ENCODE measurements around the gene CCDC122. TPM values are rescaled to one million over a fixed set of nuclear protein-coding genes. Genes with fewer than 3 reads are reported as not detected.
A peak's percentile ranks its signal among the peaks of the same experiment; 100 is the strongest.

The CCDC122 gene
- total RNA-seq, 3 donors from 2014 or later: 5.9 to 50.9 (median 13.9) TPM

GRCh38 chr13:43883631-43884030, 4.1 kb upstream of the CCDC122 start:
- Histone ChIP-seq H3K9me3 (no peaks in the 10 kb centered on the region), H3K4me3 (no peak overlapping the region), H3K27ac (no peak overlapping the region), H3K36me3 (no peaks in the 10 kb centered on the region), H3K27me3 (no peaks in the 10 kb centered on the region), H3K4me1 (no peaks in the 10 kb centered on the region)
- TF ChIP-seq CTCF (IDR thresholded peaks at IDR 0.05) (no peak), POLR2A (IDR thresholded peaks at IDR 0.05) (no peak), POLR2AphosphoS5 (IDR thresholded peaks at IDR 0.05) (no peak)
- intact Hi-C loops (cut with DNase I; ENCODE audit: low total_unique reads): no loop called here
- DNase-seq (ENCODE audit: low spot score in 2 of 2): no peak

- H3K4me1 ChIP-seq: no peaks in the 10 kb centered on the region
- no peak for DNase-seq (ENCODE audit: low spot score in 2 of 2)
- H3K27ac ChIP-seq: no peak overlapping the region
- no peaks in the 10 kb centered on the region for H3K9me3 ChIP-seq
- TF ChIP-seq POLR2AphosphoS5 (IDR thresholded peaks at IDR 0.05) (no peak), POLR2A (IDR thresholded peaks at IDR 0.05) (no peak), CTCF (IDR thresholded peaks at IDR 0.05) (no peak)
- no peak overlapping the region for H3K4me3 ChIP-seq
- intact Hi-C loops (cut with DNase I; ENCODE audit: low total_unique reads): no loop called here
- H3K27me3 ChIP-seq: no peaks in the 10 kb centered on the region
- H3K36me3 ChIP-seq: no peaks in the 10 kb centered on the region
Observed at GRCh38 chr13:43881580-43881979, 2.0 kb upstream of the CCDC122 start.

GRCh38 chr13:43880926-43881325, 1.4 kb upstream of the CCDC122 start:
- Histone ChIP-seq H3K27me3 (no peaks in the 10 kb centered on the region), H3K4me3 (no peak overlapping the region), H3K27ac (no peak overlapping the region), H3K9me3 (no peaks in the 10 kb centered on the region), H3K4me1 (no peaks in the 10 kb centered on the region), H3K36me3 (no peaks in the 10 kb centered on the region)
- intact Hi-C loops (cut with DNase I; ENCODE audit: low total_unique reads): no loop called here
- TF ChIP-seq CTCF (IDR thresholded peaks at IDR 0.05): no peak
- no peak for TF ChIP-seq POLR2A (IDR thresholded peaks at IDR 0.05)
- TF ChIP-seq POLR2AphosphoS5 (IDR thresholded peaks at IDR 0.05): no peak
- DNase-seq (ENCODE audit: low spot score in 2 of 2): no peak

- DNase-seq (ENCODE audit: low spot score in 2 of 2): no peak
- no peaks in the 10 kb centered on the region for H3K9me3 ChIP-seq
- no peak for TF ChIP-seq POLR2A (IDR thresholded peaks at IDR 0.05)
- no peak for TF ChIP-seq CTCF (IDR thresholded peaks at IDR 0.05)
- TF ChIP-seq POLR2AphosphoS5 (IDR thresholded peaks at IDR 0.05): no peak
- peak overlapping the region; percentile 81 to 95 (median 83) for H3K4me3 ChIP-seq
- peak overlapping the region; percentile 96 to 99 for H3K27ac ChIP-seq
- no peaks in the 10 kb centered on the region for H3K27me3 ChIP-seq
- no peaks in the 10 kb centered on the region for H3K4me1 ChIP-seq
- intact Hi-C loops (cut with DNase I; ENCODE audit: low total_unique reads): no loop called here
- H3K36me3 ChIP-seq: no peaks in the 10 kb centered on the region
Observed at GRCh38 chr13:43880214-43880855, 795 bp upstream of the CCDC122 start.

GRCh38 chr13:43879755-43880181, 228 bp upstream of the CCDC122 start, which contains the start of gene LACC1:
Gene LACC1 (plus strand): TSS chr13:43879904. CDS start chr13:43880986, 1,082 bp downstream.
- Histone ChIP-seq H3K4me1 (no peaks in the 10 kb centered on the region), H3K27me3 (no peaks in the 10 kb centered on the region), H3K4me3 (peak within 1 kb of the TSS; percentile 81 to 95 (median 83)), H3K36me3 (no peaks in the 10 kb centered on the region), H3K9me3 (no peaks in the 10 kb centered on the region), H3K27ac (peak within 1 kb of the TSS; percentile 96 to 99)
- peak in 1 of 2 donors; percentile 40 for DNase-seq (ENCODE audit: low spot score in 2 of 2)
- TF ChIP-seq POLR2A (IDR thresholded peaks at IDR 0.05) (no peak), POLR2AphosphoS5 (IDR thresholded peaks at IDR 0.05) (no peak), CTCF (IDR thresholded peaks at IDR 0.05) (no peak)
- intact Hi-C loops (cut with DNase I; ENCODE audit: low total_unique reads): no loop called here
